ENCODE measurements around the gene PAX7. TPM values are rescaled to one million over a fixed set of nuclear protein-coding genes. Genes with fewer than 3 reads are reported as not detected.

Gene PAX7
- total and polyA plus RNA-seq, 2 experiments from 2014 or later: 0.03 TPM; not detected in 1

GRCh38 chr1:18735224-18735997 lies 104.8 kb downstream of the PAX7 start:
- Mint-ChIP-seq H3K4me3 (no peak overlapping the region), H3K36me3 (ENCODE audit: low read depth) (no peaks in the 10 kb centered on the region), H3K27me3 (ENCODE audit: insufficient read depth, low read depth, poor library complexity) (peaks cover 6% of the 10 kb centered on the region), H3K27ac (no peak overlapping the region), H3K9me3 (no peaks in the 10 kb centered on the region), H3K4me1 (peaks cover 12% of the 10 kb centered on the region)
- Histone ChIP-seq H4K20me1 (replicated peaks; ENCODE audit: insufficient read depth) (no peaks in the 10 kb centered on the region), H3K27ac (ENCODE audit: low read depth) (no peak overlapping the region), H3K79me2 (replicated peaks; ENCODE audit: insufficient read depth) (no peaks in the 10 kb centered on the region), H3K4me3 (no peak overlapping the region), H3K4me1 (ENCODE audit: insufficient read depth) (no peaks in the 10 kb centered on the region), H2AFZ (no peak overlapping the region), H3K27me3 (ENCODE audit: insufficient read depth) (no peaks in the 10 kb centered on the region), H3K9me2 (ENCODE audit: insufficient read depth) (no peaks in the 10 kb centered on the region), H3K36me3 (ENCODE audit: insufficient read depth) (no peaks in the 10 kb centered on the region), H3F3A (replicated peaks; ENCODE audit: low read depth) (no peaks in the 10 kb centered on the region), H3K4me2 (no peak overlapping the region)
- TF ChIP-seq STAT1 (IDR thresholded peaks at IDR 0.05; ENCODE audit: unreplicated experiment): no peak
- TF ChIP-seq JUNB (IDR thresholded peaks at IDR 0.05; ENCODE audit: unreplicated experiment): no peak
- TF ChIP-seq EZH2 (IDR thresholded peaks at IDR 0.05; ENCODE audit: low read depth, unreplicated experiment): no peak
- no peak for TF ChIP-seq POLR2AphosphoS5 (IDR thresholded peaks at IDR 0.05; ENCODE audit: low read depth)
- no peak for TF ChIP-seq EZH2phosphoT487 (IDR thresholded peaks at IDR 0.05; ENCODE audit: unreplicated experiment)
- no peak for TF ChIP-seq ETS1 (IDR thresholded peaks at IDR 0.05)
- TF ChIP-seq CTCF (conservative IDR thresholded peaks at IDR 0.05; ENCODE audit: low read depth in 2 of 2): no peak
- no peak for TF ChIP-seq ZNF114 (CRISPR knock-in tag; IDR thresholded peaks at IDR 0.05)
- no peak for TF ChIP-seq ZNF331 (CRISPR knock-in tag; IDR thresholded peaks at IDR 0.05; ENCODE audit: low read depth)
- DNase-seq (ENCODE audit: low spot score): no peak
- no peak for ATAC-seq

GRCh38 chr1:18736958-18737357 lies 106.3 kb downstream of the PAX7 start:
- Histone ChIP-seq H2AFZ (no peak overlapping the region), H3F3A (replicated peaks; ENCODE audit: low read depth) (no peaks in the 10 kb centered on the region), H3K4me2 (no peak overlapping the region), H3K27me3 (ENCODE audit: insufficient read depth) (no peaks in the 10 kb centered on the region), H3K9me2 (ENCODE audit: insufficient read depth) (no peaks in the 10 kb centered on the region), H3K36me3 (ENCODE audit: insufficient read depth) (no peaks in the 10 kb centered on the region), H4K20me1 (replicated peaks; ENCODE audit: insufficient read depth) (no peaks in the 10 kb centered on the region), H3K27ac (ENCODE audit: low read depth) (no peak overlapping the region), H3K4me3 (no peak overlapping the region), H3K79me2 (replicated peaks; ENCODE audit: insufficient read depth) (no peaks in the 10 kb centered on the region), H3K4me1 (ENCODE audit: insufficient read depth) (no peaks in the 10 kb centered on the region)
- Mint-ChIP-seq H3K4me3 (no peak overlapping the region), H3K36me3 (ENCODE audit: low read depth) (no peaks in the 10 kb centered on the region), H3K9me3 (no peaks in the 10 kb centered on the region), H3K27ac (no peak overlapping the region), H3K27me3 (ENCODE audit: insufficient read depth, low read depth, poor library complexity) (peaks cover 9% of the 10 kb centered on the region), H3K4me1 (peaks cover 8% of the 10 kb centered on the region)
- ATAC-seq: no peak
- no peak for DNase-seq (ENCODE audit: low spot score)
- TF ChIP-seq JUNB (IDR thresholded peaks at IDR 0.05; ENCODE audit: unreplicated experiment) (no peak), CTCF (conservative IDR thresholded peaks at IDR 0.05; ENCODE audit: low read depth in 2 of 2) (no peak), ETS1 (IDR thresholded peaks at IDR 0.05) (no peak), REST (IDR thresholded peaks at IDR 0.05; ENCODE audit: unreplicated experiment) (no peak), CREB1 (CRISPR knock-in tag; IDR thresholded peaks at IDR 0.05; ENCODE audit: low read depth) (no peak), NANOG (IDR thresholded peaks at IDR 0.05; ENCODE audit: borderline replicate concordance) (no peak), EZH2 (IDR thresholded peaks at IDR 0.05; ENCODE audit: low read depth, unreplicated experiment) (no peak), ZNF331 (CRISPR knock-in tag; IDR thresholded peaks at IDR 0.05; ENCODE audit: low read depth) (no peak), STAT1 (IDR thresholded peaks at IDR 0.05; ENCODE audit: unreplicated experiment) (no peak), POLR2AphosphoS5 (IDR thresholded peaks at IDR 0.05; ENCODE audit: low read depth) (no peak), ZNF114 (CRISPR knock-in tag; IDR thresholded peaks at IDR 0.05) (no peak), EZH2phosphoT487 (IDR thresholded peaks at IDR 0.05; ENCODE audit: unreplicated experiment) (no peak)
